Chondrocyte (in vitro differentiated cells): Measurements from ENCODE around the gene ASCC3. TPM values are rescaled to one million over a fixed set of nuclear protein-coding genes. Genes with fewer than 3 reads are reported as not detected.
A peak's percentile ranks its signal among the peaks of the same experiment; 100 is the strongest.

Experiments used
- DNase-seq: peaks from one replicate; pipeline ENCODE4 v3.0.0; 2021; ENCODE audit warnings: mixed read lengths, low spot score
- H3K27ac Mint-ChIP-seq: one replicate; pipeline ENCODE4 v1.8.0; 2021; ENCODE audit warnings: mild to moderate bottlenecking, moderate library complexity, mixed read lengths; ENCODE audit not compliant: unreplicated experiment
- H3K27me3 Mint-ChIP-seq: 2 replicates; pipeline ENCODE4 v1.8.0; 2021; ENCODE audit warnings: low read depth, mixed read lengths
- H3K36me3 Mint-ChIP-seq: 2 replicates; pipeline ENCODE4 v1.8.0; 2021; ENCODE audit warnings: low read depth, mixed read lengths
- H3K4me1 Mint-ChIP-seq: 2 replicates; pipeline ENCODE4 v1.8.0; 2021; ENCODE audit warnings: low read depth, mild to moderate bottlenecking, mixed read lengths
- H3K4me3 Mint-ChIP-seq: one replicate; pipeline ENCODE4 v1.8.0; 2021; ENCODE audit warnings: mild to moderate bottlenecking, moderate library complexity, mixed read lengths; ENCODE audit not compliant: unreplicated experiment
- H3K9me3 Mint-ChIP-seq: 2 replicates; pipeline ENCODE4 v1.8.0; 2021; ENCODE audit warnings: low read depth, mixed read lengths
- CTCF ChIP-seq: fragments of 200-600 bp; sonication (generic); IDR thresholded peaks from 2 replicates; pipeline ENCODE4 v1.5.0; 2021; ENCODE audit warnings: antibody characterized with exemption, mild to moderate bottlenecking, moderate library complexity
- total RNA-seq: library from RNA; stranded (reverse); gene quantifications from 3 replicates; pipeline ENCODE4 v1.2.1, GENCODE V29; 2021

Gene ASCC3
- total RNA-seq, 1 donor from 2014 or later, result 54.3 TPM

DNA sequence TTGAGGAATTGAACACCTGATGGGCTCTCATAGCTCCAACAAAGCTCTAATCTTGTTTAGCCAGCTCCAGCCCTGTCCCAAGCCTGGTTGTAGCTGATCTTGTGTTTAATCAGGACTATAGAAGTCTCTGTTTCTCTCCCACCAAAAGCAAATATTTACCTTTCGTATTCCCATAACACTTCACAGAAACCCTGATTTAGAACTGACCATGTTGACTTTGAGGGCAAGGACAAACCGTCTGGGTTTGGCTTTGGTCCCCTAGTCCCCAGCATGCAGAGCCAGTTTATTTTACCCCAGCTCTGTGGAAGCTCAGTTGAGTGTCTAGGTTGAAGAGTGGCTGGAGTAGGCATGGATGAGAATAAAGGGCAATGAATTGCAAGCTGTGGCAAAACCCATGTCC, 398.4 kb downstream of the ASCC3 start:
- Mint-ChIP-seq H3K27me3 (no peaks in the 10 kb centered on the region), H3K9me3 (no peaks in the 10 kb centered on the region), H3K36me3 (no peaks in the 10 kb centered on the region), H3K27ac (no peak overlapping the region), H3K4me3 (no peak overlapping the region), H3K4me1 (peaks cover 33% of the 10 kb centered on the region)
- no peak for DNase-seq
- TF ChIP-seq CTCF, result no peak

DNA sequence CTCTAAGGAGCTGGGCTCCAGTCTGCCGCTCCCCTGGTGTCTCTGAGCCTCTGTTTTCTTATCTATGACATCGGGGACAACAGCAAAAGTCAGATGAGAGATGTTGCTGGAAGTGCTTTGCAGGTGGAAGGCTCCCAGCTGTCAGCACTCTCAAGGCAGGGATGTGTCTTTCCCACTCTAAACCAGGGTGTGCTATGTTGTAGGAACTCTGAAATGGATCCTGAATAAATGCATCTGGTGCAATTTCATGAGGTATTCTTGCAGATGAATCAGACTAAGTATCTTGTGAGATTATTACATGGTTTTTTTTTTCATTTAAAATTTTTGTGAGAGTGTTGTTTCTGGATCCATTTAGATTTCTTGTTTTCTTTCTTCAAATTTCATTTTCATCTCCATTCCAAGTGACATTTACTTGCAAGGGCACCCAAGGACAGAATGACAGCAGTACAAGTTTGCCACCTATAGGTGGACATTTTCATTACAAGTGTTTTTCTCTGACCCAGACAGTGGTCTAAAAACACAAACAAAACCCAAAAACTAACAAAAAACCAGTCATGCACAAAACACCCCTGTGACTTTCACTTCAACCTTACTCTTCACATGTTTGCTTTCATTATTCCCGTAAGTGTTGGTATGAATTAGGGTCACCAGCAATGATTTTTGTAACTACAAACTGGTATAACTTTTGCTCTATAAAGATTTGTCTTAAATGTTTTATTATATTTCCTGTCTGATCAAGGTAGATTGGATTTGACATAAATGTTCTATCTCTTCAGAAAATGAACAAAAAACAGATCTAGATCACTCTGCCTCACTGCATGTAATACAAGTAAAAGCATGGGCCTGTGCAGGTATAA, 401.7 kb downstream of the ASCC3 start:
- TF ChIP-seq CTCF, result peak; percentile 98
- Mint-ChIP-seq H3K9me3 (no peaks in the 10 kb centered on the region), H3K27me3 (no peaks in the 10 kb centered on the region), H3K36me3 (no peaks in the 10 kb centered on the region), H3K4me3 (no peak overlapping the region), H3K27ac (peak overlapping the region; percentile 43), H3K4me1 (peaks cover 25% of the 10 kb centered on the region)
- no peak for DNase-seq

GRCh38 chr6:100475554-100476320, 405.4 kb downstream of the ASCC3 start:
- TF ChIP-seq CTCF, result no peak
- Mint-ChIP-seq H3K4me3 (no peak overlapping the region), H3K9me3 (no peaks in the 10 kb centered on the region), H3K4me1 (peaks cover 10% of the 10 kb centered on the region), H3K27ac (no peak overlapping the region), H3K27me3 (no peaks in the 10 kb centered on the region), H3K36me3 (no peaks in the 10 kb centered on the region)
- DNase-seq, result no peak

GRCh38 chr6:100473182-100473581, 407.9 kb downstream of the ASCC3 start:
- Mint-ChIP-seq H3K27me3 (peaks cover 8% of the 10 kb centered on the region), H3K9me3 (no peaks in the 10 kb centered on the region), H3K36me3 (no peaks in the 10 kb centered on the region), H3K4me3 (no peak overlapping the region), H3K4me1 (no peaks in the 10 kb centered on the region), H3K27ac (no peak overlapping the region)
- TF ChIP-seq CTCF, result no peak
- no peak for DNase-seq

- H3K4me3 Mint-ChIP-seq, result no peak overlapping the region
- no peaks in the 10 kb centered on the region for H3K9me3 Mint-ChIP-seq
- TF ChIP-seq CTCF, result peak; percentile 58
- no peak overlapping the region for H3K27ac Mint-ChIP-seq
- peaks cover 13% of the 10 kb centered on the region for H3K27me3 Mint-ChIP-seq
- DNase-seq, result no peak
- no peaks in the 10 kb centered on the region for H3K4me1 Mint-ChIP-seq
- peaks cover 2% of the 10 kb centered on the region for H3K36me3 Mint-ChIP-seq
Observed at GRCh38 chr6:100472674-100473073, 408.5 kb downstream of the ASCC3 start.
